ENCODE measurements around the gene CAMSAP2. TPM values are rescaled to one million over a fixed set of nuclear protein-coding genes. Genes with fewer than 3 reads are reported as not detected.

CAMSAP2 gene, protein sequence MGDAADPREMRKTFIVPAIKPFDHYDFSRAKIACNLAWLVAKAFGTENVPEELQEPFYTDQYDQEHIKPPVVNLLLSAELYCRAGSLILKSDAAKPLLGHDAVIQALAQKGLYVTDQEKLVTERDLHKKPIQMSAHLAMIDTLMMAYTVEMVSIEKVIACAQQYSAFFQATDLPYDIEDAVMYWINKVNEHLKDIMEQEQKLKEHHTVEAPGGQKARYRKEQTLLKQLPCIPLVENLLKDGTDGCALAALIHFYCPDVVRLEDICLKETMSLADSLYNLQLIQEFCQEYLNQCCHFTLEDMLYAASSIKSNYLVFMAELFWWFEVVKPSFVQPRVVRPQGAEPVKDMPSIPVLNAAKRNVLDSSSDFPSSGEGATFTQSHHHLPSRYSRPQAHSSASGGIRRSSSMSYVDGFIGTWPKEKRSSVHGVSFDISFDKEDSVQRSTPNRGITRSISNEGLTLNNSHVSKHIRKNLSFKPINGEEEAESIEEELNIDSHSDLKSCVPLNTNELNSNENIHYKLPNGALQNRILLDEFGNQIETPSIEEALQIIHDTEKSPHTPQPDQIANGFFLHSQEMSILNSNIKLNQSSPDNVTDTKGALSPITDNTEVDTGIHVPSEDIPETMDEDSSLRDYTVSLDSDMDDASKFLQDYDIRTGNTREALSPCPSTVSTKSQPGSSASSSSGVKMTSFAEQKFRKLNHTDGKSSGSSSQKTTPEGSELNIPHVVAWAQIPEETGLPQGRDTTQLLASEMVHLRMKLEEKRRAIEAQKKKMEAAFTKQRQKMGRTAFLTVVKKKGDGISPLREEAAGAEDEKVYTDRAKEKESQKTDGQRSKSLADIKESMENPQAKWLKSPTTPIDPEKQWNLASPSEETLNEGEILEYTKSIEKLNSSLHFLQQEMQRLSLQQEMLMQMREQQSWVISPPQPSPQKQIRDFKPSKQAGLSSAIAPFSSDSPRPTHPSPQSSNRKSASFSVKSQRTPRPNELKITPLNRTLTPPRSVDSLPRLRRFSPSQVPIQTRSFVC (N-terminal part only)
- total RNA-seq = 10 to 100 TPM; 22.1 to 22.2 TPM
- 24.6 TPM for polyA plus RNA-seq (2013, experiment 1 of 2)
- 25.5 TPM for polyA plus RNA-seq (2013, experiment 2 of 2)
- long read RNA-seq, experiment 1, partial matches to known transcripts = 3 of 11 reads
- long read RNA-seq, experiment 1, other reads (novel, unspliced or antisense) = 8 of 11 reads
- long read RNA-seq, experiment 2, full-length matches to known transcripts = 4 of 22 reads
- long read RNA-seq, experiment 2, partial matches to known transcripts = 13 of 22 reads
- long read RNA-seq, experiment 2, other reads (novel, unspliced or antisense) = 5 of 22 reads
- long read RNA-seq, experiment 3, partial matches to known transcripts = 4 of 5 reads
- long read RNA-seq, experiment 3, other reads (novel, unspliced or antisense) = 1 of 5 reads
- long read RNA-seq, experiment 4 = 0 reads

DNA sequence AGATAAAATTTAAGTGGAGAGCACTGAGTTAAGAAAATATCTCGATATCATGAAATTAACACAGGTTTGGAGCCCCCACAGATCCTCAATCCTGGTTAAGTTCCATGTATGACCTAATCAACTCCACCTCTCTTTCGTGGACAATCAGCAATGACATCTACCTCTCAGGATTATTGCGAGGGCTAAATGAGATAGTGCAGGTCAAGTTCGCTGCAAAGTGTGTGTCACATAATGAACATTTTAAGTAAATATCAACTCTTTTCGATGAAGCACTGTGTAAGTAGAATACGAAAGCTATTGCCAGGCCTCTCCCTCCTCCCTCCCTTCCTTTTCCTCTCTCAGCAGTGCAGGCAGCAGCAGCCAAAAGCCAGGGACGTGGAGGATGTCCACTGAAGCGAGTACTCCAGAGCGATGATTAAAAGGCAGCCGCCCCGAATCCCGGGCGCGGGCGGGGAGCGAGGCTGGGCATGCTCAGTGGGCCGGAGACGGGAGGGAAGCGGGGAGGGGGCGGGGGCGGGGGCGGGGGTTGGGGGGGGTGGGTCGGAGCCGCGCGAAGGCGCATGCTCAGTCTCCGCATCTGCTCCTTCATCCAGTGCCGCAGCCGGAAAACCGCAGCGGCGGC, at the start of gene CAMSAP2:
Gene CAMSAP2 (plus strand): TSS at position 567 of the 622 bp plus-strand sequence. CDS start 935 bp downstream, outside the sequence.
- peak within 1 kb of the TSS; percentile 99 for H3K4me3 ChIP-seq (ENCODE audit: low read length)
- peak; percentile 95 for DNase-seq
- peaks cover 3% of the 10 kb centered on the region for H3K4me1 ChIP-seq (ENCODE audit: control insufficient read depth, insufficient read depth, low read length)
- peaks cover 23% of the 10 kb centered on the region for H3K27me3 ChIP-seq (ENCODE audit: control insufficient read depth, insufficient read depth, low read length, poor library complexity, severe bottlenecking)
- H3K9ac ChIP-seq (ENCODE audit: extremely low read depth, low read length, poor library complexity, severe bottlenecking) = peak within 1 kb of the TSS; percentile 85
- Mint-ChIP-seq H3K9me3 (no peaks in the 10 kb centered on the region), H3K4me3 (peak within 1 kb of the TSS; percentile 93), H3K36me3 (ENCODE audit: low read depth) (no peaks in the 10 kb centered on the region), H3K27me3 (ENCODE audit: insufficient read depth) (peaks cover 22% of the 10 kb centered on the region), H3K27ac (peak within 1 kb of the TSS; percentile 99), H3K4me1 (peaks cover 30% of the 10 kb centered on the region)
- 7 to 33% methylated on average over 3 to 25 of the region's 33 CpGs for WGBS, 2 experiments (ENCODE audit: insufficient coverage in 1 of 2, insufficient read length in 1 of 2)
- H3K36me3 ChIP-seq (ENCODE audit: control insufficient read depth, insufficient read depth, low read length) = no peaks in the 10 kb centered on the region
- no peaks in the 10 kb centered on the region for H3K9me3 ChIP-seq (ENCODE audit: control insufficient read depth, low read length)
- TF ChIP-seq CTCF (conservative IDR thresholded peaks at IDR 0.05) = no peak
- peak within 1 kb of the TSS; percentile 97 for H3K27ac ChIP-seq (ENCODE audit: low read depth, low read length)

DNA sequence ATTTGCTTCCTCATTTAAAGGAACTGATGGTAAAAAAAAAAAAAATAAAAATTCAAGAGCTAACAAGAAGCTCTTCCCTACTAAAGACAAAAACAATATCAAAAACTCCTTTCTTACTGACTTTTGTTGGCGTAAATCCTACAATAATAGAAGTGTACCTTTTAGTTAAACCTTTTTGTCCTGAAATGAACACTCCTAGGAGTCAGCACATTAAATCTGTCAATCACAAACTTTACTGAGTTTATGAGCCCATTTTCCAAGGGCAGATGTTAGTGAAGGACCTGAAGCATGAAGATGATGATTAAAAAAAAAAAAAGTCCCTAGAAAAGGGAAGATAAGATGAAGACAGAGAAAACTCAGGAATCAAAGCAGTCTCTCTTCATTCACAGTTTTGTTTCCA, 46.4 kb upstream of the CAMSAP2 start:
- no peaks in the 10 kb centered on the region for H3K36me3 Mint-ChIP-seq (ENCODE audit: low read depth)
- H3K4me3 Mint-ChIP-seq = no peak overlapping the region
- no peaks in the 10 kb centered on the region for H3K9me3 Mint-ChIP-seq
- no peaks in the 10 kb centered on the region for H3K9me3 ChIP-seq (ENCODE audit: control insufficient read depth, low read length)
- H3K27me3 ChIP-seq (ENCODE audit: control insufficient read depth, insufficient read depth, low read length, poor library complexity, severe bottlenecking) = no peaks in the 10 kb centered on the region
- H3K27me3 Mint-ChIP-seq (ENCODE audit: insufficient read depth) = no peaks in the 10 kb centered on the region
- DNase-seq = no peak
- no peaks in the 10 kb centered on the region for H3K36me3 ChIP-seq (ENCODE audit: control insufficient read depth, insufficient read depth, low read length)
- TF ChIP-seq CTCF (conservative IDR thresholded peaks at IDR 0.05) = no peak
- no peak overlapping the region for H3K27ac Mint-ChIP-seq
- no peak overlapping the region for H3K9ac ChIP-seq (ENCODE audit: extremely low read depth, low read length, poor library complexity, severe bottlenecking)
- no peak overlapping the region for H3K27ac ChIP-seq (ENCODE audit: low read depth, low read length)
- H3K4me1 ChIP-seq (ENCODE audit: control insufficient read depth, insufficient read depth, low read length) = no peaks in the 10 kb centered on the region
- WGBS, 2 experiments (ENCODE audit: insufficient coverage in 1 of 2, insufficient read length in 1 of 2) = 83 to 96% methylated on average over 1 of the region's 1 CpG
- H3K4me3 ChIP-seq (ENCODE audit: low read length) = no peak overlapping the region
- H3K4me1 Mint-ChIP-seq = no peaks in the 10 kb centered on the region
